D721Med (cell line): ENCODE measurements around the gene NPAS2.

Source experiments
- DNase-seq: peaks from one replicate; pipeline ENCODE4 v3.0.0; 2011; ENCODE audit warnings: low spot score; ENCODE audit not compliant: insufficient read length
- FAIRE-seq: peaks from 2 replicates; lab custom pipeline; 2011; peaks lifted over from hg19 to GRCh38; lab: Jason Lieb, UNC
- TF ChIP-seq, protein P1 (sequence below): IDR thresholded peaks from 2 replicates; pipeline ENCODE4 v1.5.1; 2012; ENCODE audit warnings: mild to moderate bottlenecking, control low read depth; ENCODE audit not compliant: insufficient read depth; ENCODE audit errors: missing control alignments

NPAS2 gene

GRCh38 chr2:100806550-100806949 lies 13.4 kb upstream of the NPAS2 start:
- no peak for DNase-seq
- TF ChIP-seq, protein P1, sequence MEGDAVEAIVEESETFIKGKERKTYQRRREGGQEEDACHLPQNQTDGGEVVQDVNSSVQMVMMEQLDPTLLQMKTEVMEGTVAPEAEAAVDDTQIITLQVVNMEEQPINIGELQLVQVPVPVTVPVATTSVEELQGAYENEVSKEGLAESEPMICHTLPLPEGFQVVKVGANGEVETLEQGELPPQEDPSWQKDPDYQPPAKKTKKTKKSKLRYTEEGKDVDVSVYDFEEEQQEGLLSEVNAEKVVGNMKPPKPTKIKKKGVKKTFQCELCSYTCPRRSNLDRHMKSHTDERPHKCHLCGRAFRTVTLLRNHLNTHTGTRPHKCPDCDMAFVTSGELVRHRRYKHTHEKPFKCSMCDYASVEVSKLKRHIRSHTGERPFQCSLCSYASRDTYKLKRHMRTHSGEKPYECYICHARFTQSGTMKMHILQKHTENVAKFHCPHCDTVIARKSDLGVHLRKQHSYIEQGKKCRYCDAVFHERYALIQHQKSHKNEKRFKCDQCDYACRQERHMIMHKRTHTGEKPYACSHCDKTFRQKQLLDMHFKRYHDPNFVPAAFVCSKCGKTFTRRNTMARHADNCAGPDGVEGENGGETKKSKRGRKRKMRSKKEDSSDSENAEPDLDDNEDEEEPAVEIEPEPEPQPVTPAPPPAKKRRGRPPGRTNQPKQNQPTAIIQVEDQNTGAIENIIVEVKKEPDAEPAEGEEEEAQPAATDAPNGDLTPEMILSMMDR, result no peak
- FAIRE-seq, result no peak

- TF ChIP-seq, protein P1, result no peak
- FAIRE-seq (no peak), DNase-seq (no peak)
These were observed 12.2 kb upstream of the NPAS2 start for GRCh38 chr2:100807707-100808106.

- FAIRE-seq, result no peak
- TF ChIP-seq, protein P1, result no peak
- no peak for DNase-seq
These were observed 11.4 kb upstream of the NPAS2 start for GRCh38 chr2:100808582-100808981.

- FAIRE-seq, result no peak
- TF ChIP-seq, protein P1, result no peak
- no peak for DNase-seq
These were observed 10.4 kb upstream of the NPAS2 start for GRCh38 chr2:100809506-100809905.

DNA sequence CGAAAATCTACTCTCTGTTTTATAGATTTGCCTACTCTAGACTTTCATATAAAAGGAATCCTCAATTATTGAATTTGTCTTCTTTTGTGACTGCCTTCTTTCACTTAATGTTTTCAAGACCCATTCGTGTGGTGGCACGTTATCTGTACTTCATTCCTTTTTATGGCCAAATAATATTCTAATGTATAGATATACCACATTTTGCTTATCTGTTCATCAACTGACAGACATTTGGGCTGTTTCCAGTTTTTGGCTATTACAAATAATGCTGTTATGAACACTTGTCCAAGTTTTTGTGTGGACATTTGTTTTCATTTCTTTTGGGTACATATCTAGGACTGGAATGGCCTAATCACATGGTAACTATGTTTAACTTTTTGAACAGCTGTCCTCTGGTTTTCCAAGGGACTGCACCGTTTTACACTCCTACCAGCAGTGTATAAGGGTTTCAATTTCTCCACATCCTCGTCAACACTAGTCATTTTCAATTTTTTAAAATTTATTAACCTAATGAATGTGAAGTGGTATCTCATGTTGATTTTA lies 9.3 kb upstream of the NPAS2 start:
- TF ChIP-seq, protein P1, result no peak
- DNase-seq (no peak), FAIRE-seq (no peak)

DNA sequence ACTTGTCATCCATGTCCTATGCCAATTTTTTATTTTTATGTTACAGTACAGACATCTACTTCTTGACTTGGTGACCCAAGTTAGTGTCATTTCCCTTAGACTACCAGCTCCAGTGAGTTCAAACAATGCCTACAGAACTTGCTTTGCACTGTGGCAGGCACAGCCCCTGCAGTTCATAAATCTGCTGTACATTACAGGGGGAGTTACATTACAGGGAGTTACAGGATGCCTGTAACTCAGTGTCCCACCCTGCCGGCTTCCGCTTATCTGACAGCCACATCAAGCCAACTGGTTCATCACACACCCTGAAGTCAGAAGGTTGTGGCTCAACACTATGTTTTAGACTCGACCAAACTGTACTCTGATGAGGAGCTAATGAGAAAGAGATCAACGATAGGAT lies 7.8 kb upstream of the NPAS2 start:
- TF ChIP-seq, protein P1, result no peak
- FAIRE-seq, result no peak
- no peak for DNase-seq

DNA sequence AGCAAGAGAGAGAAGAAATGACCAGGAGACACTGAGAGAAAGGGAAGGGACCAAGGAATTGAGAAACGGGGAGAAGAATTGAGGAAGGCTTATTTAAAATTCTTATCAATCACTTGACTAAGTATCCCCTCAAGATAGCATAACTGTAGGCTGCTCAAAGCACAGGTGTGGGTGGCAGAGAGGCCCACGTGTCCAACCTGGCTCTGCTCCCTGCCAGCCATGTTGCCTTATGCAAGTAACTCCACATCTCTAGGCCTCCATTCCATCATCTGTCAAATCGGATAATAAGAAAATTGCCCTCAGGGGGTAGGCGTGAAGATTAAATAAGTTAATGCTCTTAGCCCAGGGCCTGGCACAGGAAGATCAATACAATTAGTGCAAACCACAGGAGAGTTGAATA lies 7.4 kb upstream of the NPAS2 start:
- FAIRE-seq, result no peak
- no peak for DNase-seq
- TF ChIP-seq, protein P1, result no peak
